ENCODE results near the gene PASK.

DNA sequence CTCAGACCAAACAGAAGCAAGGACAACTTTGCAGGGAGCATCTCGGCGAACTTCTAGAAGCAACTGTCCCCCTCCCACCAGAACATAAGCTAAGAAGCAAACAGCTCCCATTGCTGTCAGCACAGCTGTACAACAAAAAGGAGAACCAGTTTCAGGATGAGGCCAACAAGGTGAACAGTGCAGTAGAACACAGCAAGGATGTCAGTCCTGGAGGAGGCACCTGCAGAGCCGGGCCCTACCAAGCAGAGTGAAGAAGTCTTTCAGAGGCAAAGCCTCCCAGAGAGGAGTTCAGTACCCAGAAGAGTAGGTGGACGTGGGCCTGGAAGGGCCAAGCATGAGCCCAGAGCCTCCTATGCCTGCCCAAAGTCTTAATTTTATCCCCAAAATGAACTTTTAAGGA lies 1.0 kb downstream of the PASK start:
- no peak for TF ChIP-seq YY1 (IDR thresholded peaks at IDR 0.05; ENCODE audit: low read depth)
- no peak for TF ChIP-seq TAF1 (IDR thresholded peaks at IDR 0.05; ENCODE audit: low read depth)
- no peak for TF ChIP-seq CEBPB (IDR thresholded peaks at IDR 0.05)
- TF ChIP-seq EP300 (IDR thresholded peaks at IDR 0.05; ENCODE audit: borderline replicate concordance) = no peak
- TF ChIP-seq, protein P1, sequence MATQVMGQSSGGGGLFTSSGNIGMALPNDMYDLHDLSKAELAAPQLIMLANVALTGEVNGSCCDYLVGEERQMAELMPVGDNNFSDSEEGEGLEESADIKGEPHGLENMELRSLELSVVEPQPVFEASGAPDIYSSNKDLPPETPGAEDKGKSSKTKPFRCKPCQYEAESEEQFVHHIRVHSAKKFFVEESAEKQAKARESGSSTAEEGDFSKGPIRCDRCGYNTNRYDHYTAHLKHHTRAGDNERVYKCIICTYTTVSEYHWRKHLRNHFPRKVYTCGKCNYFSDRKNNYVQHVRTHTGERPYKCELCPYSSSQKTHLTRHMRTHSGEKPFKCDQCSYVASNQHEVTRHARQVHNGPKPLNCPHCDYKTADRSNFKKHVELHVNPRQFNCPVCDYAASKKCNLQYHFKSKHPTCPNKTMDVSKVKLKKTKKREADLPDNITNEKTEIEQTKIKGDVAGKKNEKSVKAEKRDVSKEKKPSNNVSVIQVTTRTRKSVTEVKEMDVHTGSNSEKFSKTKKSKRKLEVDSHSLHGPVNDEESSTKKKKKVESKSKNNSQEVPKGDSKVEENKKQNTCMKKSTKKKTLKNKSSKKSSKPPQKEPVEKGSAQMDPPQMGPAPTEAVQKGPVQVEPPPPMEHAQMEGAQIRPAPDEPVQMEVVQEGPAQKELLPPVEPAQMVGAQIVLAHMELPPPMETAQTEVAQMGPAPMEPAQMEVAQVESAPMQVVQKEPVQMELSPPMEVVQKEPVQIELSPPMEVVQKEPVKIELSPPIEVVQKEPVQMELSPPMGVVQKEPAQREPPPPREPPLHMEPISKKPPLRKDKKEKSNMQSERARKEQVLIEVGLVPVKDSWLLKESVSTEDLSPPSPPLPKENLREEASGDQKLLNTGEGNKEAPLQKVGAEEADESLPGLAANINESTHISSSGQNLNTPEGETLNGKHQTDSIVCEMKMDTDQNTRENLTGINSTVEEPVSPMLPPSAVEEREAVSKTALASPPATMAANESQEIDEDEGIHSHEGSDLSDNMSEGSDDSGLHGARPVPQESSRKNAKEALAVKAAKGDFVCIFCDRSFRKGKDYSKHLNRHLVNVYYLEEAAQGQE (IDR thresholded peaks at IDR 0.05; ENCODE audit: low read depth) = no peak
- TF ChIP-seq RAD21 (IDR thresholded peaks at IDR 0.05; ENCODE audit: low read depth) = no peak
- TF ChIP-seq EGR1 (IDR thresholded peaks at IDR 0.05) = no peak
- no peak for TF ChIP-seq TEAD4 (IDR thresholded peaks at IDR 0.05)
- TF ChIP-seq, protein P2, sequence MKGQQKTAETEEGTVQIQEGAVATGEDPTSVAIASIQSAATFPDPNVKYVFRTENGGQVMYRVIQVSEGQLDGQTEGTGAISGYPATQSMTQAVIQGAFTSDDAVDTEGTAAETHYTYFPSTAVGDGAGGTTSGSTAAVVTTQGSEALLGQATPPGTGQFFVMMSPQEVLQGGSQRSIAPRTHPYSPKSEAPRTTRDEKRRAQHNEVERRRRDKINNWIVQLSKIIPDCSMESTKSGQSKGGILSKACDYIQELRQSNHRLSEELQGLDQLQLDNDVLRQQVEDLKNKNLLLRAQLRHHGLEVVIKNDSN (IDR thresholded peaks at IDR 0.05) = no peak
- TF ChIP-seq, protein P3, sequence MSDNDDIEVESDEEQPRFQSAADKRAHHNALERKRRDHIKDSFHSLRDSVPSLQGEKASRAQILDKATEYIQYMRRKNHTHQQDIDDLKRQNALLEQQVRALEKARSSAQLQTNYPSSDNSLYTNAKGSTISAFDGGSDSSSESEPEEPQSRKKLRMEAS (IDR thresholded peaks at IDR 0.05) = no peak
- TF ChIP-seq CREB1 (IDR thresholded peaks at IDR 0.05; ENCODE audit: low read depth) = no peak
- no peak for TF ChIP-seq NFIC (IDR thresholded peaks at IDR 0.05)
- TF ChIP-seq FOXM1 (IDR thresholded peaks at IDR 0.05; ENCODE audit: borderline replicate concordance, low read depth) = no peak
- no peak for TF ChIP-seq TCF12 (IDR thresholded peaks at IDR 0.05; ENCODE audit: low read depth)
